ENCODE measurements around the gene SPI1. TPM values are rescaled to one million over a fixed set of nuclear protein-coding genes. Genes with fewer than 3 reads are reported as not detected.

The SPI1 gene
- total RNA-seq, 1 donor from 2014 or later, result 98.2 TPM

DNA sequence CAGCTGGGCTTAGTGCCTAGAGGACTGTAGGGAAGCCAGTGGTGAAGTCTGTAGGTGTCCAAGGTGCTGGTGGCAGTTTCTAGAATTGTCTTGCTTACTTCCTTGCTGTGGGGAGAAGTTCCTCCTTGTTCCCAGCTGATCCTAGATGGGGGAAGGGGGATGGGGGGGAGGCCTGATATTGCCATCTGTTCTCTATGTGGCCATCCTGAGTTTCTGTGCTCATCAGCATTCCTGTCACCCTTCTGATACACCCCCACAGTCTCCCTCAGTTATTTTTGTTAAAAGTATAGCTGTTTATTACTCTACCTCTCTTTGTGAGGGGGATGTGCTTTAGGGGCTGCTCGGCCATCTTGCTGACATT lies 71.9 kb downstream of the SPI1 start:
- H3K27me3 ChIP-seq, result no peaks in the 10 kb centered on the region
- TF ChIP-seq, protein P1, sequence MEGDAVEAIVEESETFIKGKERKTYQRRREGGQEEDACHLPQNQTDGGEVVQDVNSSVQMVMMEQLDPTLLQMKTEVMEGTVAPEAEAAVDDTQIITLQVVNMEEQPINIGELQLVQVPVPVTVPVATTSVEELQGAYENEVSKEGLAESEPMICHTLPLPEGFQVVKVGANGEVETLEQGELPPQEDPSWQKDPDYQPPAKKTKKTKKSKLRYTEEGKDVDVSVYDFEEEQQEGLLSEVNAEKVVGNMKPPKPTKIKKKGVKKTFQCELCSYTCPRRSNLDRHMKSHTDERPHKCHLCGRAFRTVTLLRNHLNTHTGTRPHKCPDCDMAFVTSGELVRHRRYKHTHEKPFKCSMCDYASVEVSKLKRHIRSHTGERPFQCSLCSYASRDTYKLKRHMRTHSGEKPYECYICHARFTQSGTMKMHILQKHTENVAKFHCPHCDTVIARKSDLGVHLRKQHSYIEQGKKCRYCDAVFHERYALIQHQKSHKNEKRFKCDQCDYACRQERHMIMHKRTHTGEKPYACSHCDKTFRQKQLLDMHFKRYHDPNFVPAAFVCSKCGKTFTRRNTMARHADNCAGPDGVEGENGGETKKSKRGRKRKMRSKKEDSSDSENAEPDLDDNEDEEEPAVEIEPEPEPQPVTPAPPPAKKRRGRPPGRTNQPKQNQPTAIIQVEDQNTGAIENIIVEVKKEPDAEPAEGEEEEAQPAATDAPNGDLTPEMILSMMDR (IDR thresholded peaks at IDR 0.05), result no peak
- peak overlapping the region; percentile 68 to 74 for H3K27ac ChIP-seq
- peaks cover 3 to 10% of the 10 kb centered on the region in 2 donors for H3K4me1 ChIP-seq
- no peak for DNase-seq (ENCODE audit: low spot score in 2 of 2)
- peaks cover 4 to 14% of the 10 kb centered on the region in 2 donors for H3K9me3 ChIP-seq
- H3K4me3 ChIP-seq, result no peak overlapping the region
- H3K36me3 ChIP-seq, result peaks cover 58 to 75% of the 10 kb centered on the region in 2 donors
- intact Hi-C loops (cut with DNase I), result no loop called here

DNA sequence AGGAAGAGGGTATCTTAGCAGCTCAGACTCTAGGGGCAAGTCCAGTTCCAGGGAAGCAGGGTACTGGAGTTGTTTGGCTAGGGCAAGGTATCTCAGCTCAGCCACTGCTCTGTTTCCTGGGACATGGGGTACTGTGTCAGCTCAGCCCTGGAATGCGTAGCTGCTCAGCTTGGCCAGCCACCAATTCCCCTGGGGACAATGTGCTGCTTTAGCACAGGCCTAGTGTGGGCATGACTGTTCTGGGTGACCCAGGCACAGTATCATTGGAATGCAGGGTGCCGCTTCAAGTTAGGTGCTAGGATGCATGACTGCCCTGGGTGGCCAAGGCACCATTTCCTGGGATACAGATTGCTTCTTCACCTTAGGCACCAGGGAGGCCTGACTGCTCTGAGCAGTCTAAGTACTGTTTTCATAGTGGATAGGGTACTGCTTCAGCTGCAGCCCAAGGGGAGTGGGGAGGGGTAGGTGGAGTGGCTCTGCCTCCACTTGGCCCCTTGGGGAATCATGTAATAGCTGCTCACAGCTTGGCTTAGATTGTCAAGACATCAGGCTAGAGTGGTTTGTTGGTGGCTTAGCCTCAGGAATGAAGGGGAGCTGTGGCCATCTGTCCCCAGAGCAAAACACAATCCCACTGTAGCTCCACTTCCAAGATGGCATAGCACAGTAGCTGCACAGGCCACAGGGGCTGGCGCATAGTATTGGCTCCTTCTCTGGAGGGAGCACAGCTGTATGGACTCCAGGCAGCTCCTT lies 72.4 kb downstream of the SPI1 start:
- no peaks in the 10 kb centered on the region for H3K27me3 ChIP-seq
- peaks cover 58 to 72% of the 10 kb centered on the region in 2 donors for H3K36me3 ChIP-seq
- DNase-seq (ENCODE audit: low spot score in 2 of 2), result peak in 1 of 2 donors; percentile 78
- no peak overlapping the region for H3K4me3 ChIP-seq
- intact Hi-C loops (cut with DNase I), result no loop called here
- TF ChIP-seq, protein P1 (IDR thresholded peaks at IDR 0.05), result no peak
- H3K9me3 ChIP-seq, result peaks cover 4 to 14% of the 10 kb centered on the region in 2 donors
- peaks cover 3 to 10% of the 10 kb centered on the region in 2 donors for H3K4me1 ChIP-seq
- peak overlapping the region; percentile 68 to 74 for H3K27ac ChIP-seq

Other genes with a start within 250 kb of the SPI1 start
- 66.1 TPM for gene ARFGAP2, start 201.7 kb downstream of the SPI1 start, total RNA-seq
- 32.7 TPM for gene PACSIN3, start 192.1 kb downstream of the SPI1 start, total RNA-seq
- 22.6 TPM for gene DDB2, start 163.6 kb downstream of the SPI1 start, total RNA-seq
- 63.3 TPM for gene ACP2, start 129.7 kb downstream of the SPI1 start, total RNA-seq
- 92.4 TPM for gene NR1H3, start 120.6 kb downstream of the SPI1 start, total RNA-seq
- gene MADD, start 108.4 kb downstream of the SPI1 start, total RNA-seq, result 31.7 TPM
- not detected for gene MYBPC3, start 25.8 kb downstream of the SPI1 start, total RNA-seq
- 246 TPM for gene SLC39A13, start 30.0 kb upstream of the SPI1 start, total RNA-seq
- 34.8 TPM for gene PSMC3, start 47.9 kb upstream of the SPI1 start, total RNA-seq
- gene RAPSN, start 70.6 kb upstream of the SPI1 start, total RNA-seq, result not detected
- gene CELF1, start 174.6 kb upstream of the SPI1 start, total RNA-seq, result 68.9 TPM
- 215 TPM for gene PTPMT1, start 187.1 kb upstream of the SPI1 start, total RNA-seq
- 14.8 TPM for gene KBTBD4, start 200.4 kb upstream of the SPI1 start, total RNA-seq
- 19.9 TPM for gene NDUFS3, start 200.5 kb upstream of the SPI1 start, total RNA-seq
- gene FAM180B, start 208.1 kb upstream of the SPI1 start, total RNA-seq, result not detected
- not detected for gene C1QTNF4, start 215.9 kb upstream of the SPI1 start, total RNA-seq

Measured in ascending aorta (tissue), 2 donors.